ENCODE results near the gene IMPA2. TPM values are rescaled to one million over a fixed set of nuclear protein-coding genes. Genes with fewer than 3 reads are reported as not detected.

Gene IMPA2
- total RNA-seq, 1 experiment from 2014 or later: 37.6 TPM

GRCh38 chr18:11983592-11983991 lies 2.3 kb downstream of the IMPA2 start:
- BruUV-seq (replicated peaks): no TSS peak
- Histone ChIP-seq H3K36me3 (ENCODE audit: control insufficient read depth, insufficient read depth, low read length) (no peaks in the 10 kb centered on the region), H3K4me3 (ENCODE audit: low read depth in 2 of 2, low read length in 2 of 2) (no peak overlapping the region), H3K4me1 (ENCODE audit: control insufficient read depth, insufficient read depth, low read length) (peaks cover 15% of the 10 kb centered on the region), H3K9me3 (ENCODE audit: control insufficient read depth, insufficient read depth, low read depth, low read length) (no peaks in the 10 kb centered on the region), H3K27ac (ENCODE audit: low read length) (no peak overlapping the region), H3K27me3 (ENCODE audit: control insufficient read depth, insufficient read depth, low read length) (no peaks in the 10 kb centered on the region)
- ChIA-PET CTCF (no interaction called here), POLR2A (interaction anchor here (1.1 kb wide), 1 partner anchor 50 kb away, joined by 3 read pairs; no protein-coding TSS in a partner anchor)
- in situ Hi-C loops (cut with HindIII; ENCODE audit: low pct_unique_long_range_greater_than_20kb, low sequenced_read_pairs): no loop called here
- DNase-seq (ENCODE audit: low read depth, low spot score) (no peak), ATAC-seq (no peak)
- no peak for TF ChIP-seq POLR2AphosphoS5 (IDR thresholded peaks at IDR 0.05; ENCODE audit: low read depth, low read length)
- no peak for TF ChIP-seq SIN3A (IDR thresholded peaks at IDR 0.05; ENCODE audit: borderline replicate concordance, insufficient read depth, low read depth, low read length)
- no peak for TF ChIP-seq REST (IDR thresholded peaks at IDR 0.05; ENCODE audit: insufficient read depth in 1 of 2, low read depth in 2 of 2, low read length in 1 of 2)
- TF ChIP-seq TCF7L2 (IDR thresholded peaks at IDR 0.05; ENCODE audit: low read depth, low read length): no peak
- TF ChIP-seq CTCF (IDR thresholded peaks at IDR 0.05): no peak
- intact Hi-C loops (cut with micrococcal nuclease; ENCODE audit: unreplicated experiment): no loop called here

- H3K36me3 ChIP-seq (ENCODE audit: control insufficient read depth, insufficient read depth, low read length): no peaks in the 10 kb centered on the region
- CTCF ChIA-PET: no interaction called here
- no peak for DNase-seq (ENCODE audit: low read depth, low spot score)
- POLR2A ChIA-PET: interaction anchor here (1.1 kb wide), 1 partner anchor 51 kb away, joined by 3 read pairs; no protein-coding TSS in a partner anchor
- no peaks in the 10 kb centered on the region for H3K27me3 ChIP-seq (ENCODE audit: control insufficient read depth, insufficient read depth, low read length)
- H3K27ac ChIP-seq (ENCODE audit: low read length): no peak overlapping the region
- H3K4me1 ChIP-seq (ENCODE audit: control insufficient read depth, insufficient read depth, low read length): peaks cover 15% of the 10 kb centered on the region
- no peaks in the 10 kb centered on the region for H3K9me3 ChIP-seq (ENCODE audit: control insufficient read depth, insufficient read depth, low read depth, low read length)
- intact Hi-C loops (cut with micrococcal nuclease; ENCODE audit: unreplicated experiment) (no loop called here), in situ Hi-C loops (cut with HindIII; ENCODE audit: low pct_unique_long_range_greater_than_20kb, low sequenced_read_pairs) (no loop called here)
- no peak for TF ChIP-seq TCF7L2 (IDR thresholded peaks at IDR 0.05; ENCODE audit: low read depth, low read length)
- no peak for TF ChIP-seq SIN3A (IDR thresholded peaks at IDR 0.05; ENCODE audit: borderline replicate concordance, insufficient read depth, low read depth, low read length)
- no peak for TF ChIP-seq POLR2AphosphoS5 (IDR thresholded peaks at IDR 0.05; ENCODE audit: low read depth, low read length)
- no peak for TF ChIP-seq REST (IDR thresholded peaks at IDR 0.05; ENCODE audit: insufficient read depth in 1 of 2, low read depth in 2 of 2, low read length in 1 of 2)
- no peak for TF ChIP-seq CTCF (IDR thresholded peaks at IDR 0.05)
- no peak overlapping the region for H3K4me3 ChIP-seq (ENCODE audit: low read depth in 2 of 2, low read length in 2 of 2)
- ATAC-seq: no peak
- no TSS peak for BruUV-seq (replicated peaks)
Observed at GRCh38 chr18:11984091-11984490, 2.8 kb downstream of the IMPA2 start.
